OCI-LY7 (cell line): ENCODE measurements around the gene SNX9. TPM values are rescaled to one million over a fixed set of nuclear protein-coding genes. Genes with fewer than 3 reads are reported as not detected.

Source experiments
- BruUV-seq: library from RNA; stranded (reverse); fragments of 400-500 nt; replicated peaks from 2 replicates; lab custom pipeline; 2021; lab: Mats Ljungman, UMichigan
- CTCF ChIA-PET: fragments of 300-600 bp; sonication (Branson Sonifier 250); formaldehyde crosslinking; loops from one replicate; lab custom pipeline; 2022; ENCODE audit warnings: antibody characterized with exemption; ENCODE audit not compliant: unreplicated experiment; lab: Charles Lee
- POLR2A ChIA-PET: fragments of 300-600 bp; sonication (Branson Sonifier 250); formaldehyde crosslinking; loops from one replicate; lab custom pipeline; 2022; ENCODE audit warnings: antibody characterized with exemption; lab: Charles Lee
- DNase-seq: peaks from one replicate; pipeline ENCODE4 v3.0.0-alpha.2; 2015; ENCODE audit warnings: low spot score
- H2AFZ ChIP-seq: fragments of 200-600 bp; sonication (generic), shearing (Covaris generic); 2 replicates; pipeline ENCODE4 v1.6.1; 2014; ENCODE audit warnings: mild to moderate bottlenecking, antibody characterized with exemption, low read length, moderate library complexity
- H3K27ac ChIP-seq: fragments of 200-600 bp; sonication (generic); 2 replicates; pipeline ENCODE4 v1.5.1; 2014; ENCODE audit warnings: mixed run types, low read depth, mild to moderate bottlenecking, moderate library complexity, low read length, inconsistent platforms; ENCODE audit not compliant: poor library complexity, severe bottlenecking
- H3K36me3 ChIP-seq: fragments of 200-600 bp; sonication (generic); 2 replicates; pipeline ENCODE4 v1.6.1; 2014; ENCODE audit warnings: mild to moderate bottlenecking, antibody characterized with exemption, low read length, moderate library complexity, mixed read lengths; ENCODE audit not compliant: insufficient read depth
- H3K4me1 ChIP-seq: fragments of 200-600 bp; sonication (generic); 2 replicates; pipeline ENCODE4 v1.5.1; 2014; ENCODE audit warnings: mild to moderate bottlenecking, low read length; ENCODE audit not compliant: insufficient read depth, poor library complexity, severe bottlenecking
- H3K4me2 ChIP-seq: fragments of 200-600 bp; sonication (generic); 2 replicates; pipeline ENCODE4 v1.6.1; 2014; ENCODE audit warnings: mild to moderate bottlenecking, low read length
- H3K4me3 ChIP-seq: fragments of 200-600 bp; sonication (generic); 2 replicates; pipeline ENCODE4 v1.5.1; 2014; ENCODE audit warnings: mild to moderate bottlenecking, low read depth, low read length; ENCODE audit not compliant: poor library complexity, severe bottlenecking
- H3K79me2 ChIP-seq: fragments of 200-600 bp; sonication (generic); 2 replicates; pipeline ENCODE4 v1.6.1; 2016; ENCODE audit warnings: low read depth, mild to moderate bottlenecking, low read length, moderate library complexity, mixed read lengths; ENCODE audit not compliant: insufficient read depth
- H3K9me2 ChIP-seq: fragments of 200-600 bp; sonication (generic); 2 replicates; pipeline ENCODE4 v1.6.1; 2016; ENCODE audit warnings: mild to moderate bottlenecking, low read length, mixed read lengths; ENCODE audit not compliant: insufficient read depth
- H3K9me3 ChIP-seq: fragments of 200-600 bp; sonication (generic); 2 replicates; pipeline ENCODE4 v1.6.1; 2014; ENCODE audit warnings: mild to moderate bottlenecking, mixed run types, low read length, mixed read lengths
- H4K20me1 ChIP-seq: fragments of 200-600 bp; sonication (generic); 2 replicates; pipeline ENCODE4 v1.6.1; 2014; ENCODE audit warnings: mild to moderate bottlenecking, antibody characterized with exemption, low read length, moderate library complexity, mixed read lengths; ENCODE audit not compliant: insufficient read depth
- EZH2phosphoT487 ChIP-seq: fragments of 200-600 bp; sonication (generic); IDR thresholded peaks from 2 replicates; pipeline ENCODE4 v1.6.1; 2018; ENCODE audit warnings: low read depth, borderline replicate concordance, mild to moderate bottlenecking, mixed run types, antibody characterized with exemption, low read length, moderate library complexity, mixed read lengths
- intact Hi-C: fragments of 100-400 bp; cut with micrococcal nuclease; formaldehyde crosslinking; loops from one replicate; pipeline ENCODE4 v1.10.0; 2022; ENCODE audit not compliant: unreplicated experiment
- total RNA-seq, 2 experiments: library from RNA; depleted of rRNA in 1 of 2; stranded (reverse); fragments of >200 nt in 1 of 2; shearing (Covaris generic) in 1 of 2; gene quantifications; 2 replicates each; pipeline ENCODE4 v1.2.3, GENCODE V29; 2014 to 2022
- TF ChIP-seq, protein P1 (sequence below): fragments of 200-600 bp; sonication (generic); conservative IDR thresholded peaks from 2 replicates; pipeline ENCODE4 v1.5.1; 2014; ENCODE audit warnings: mild to moderate bottlenecking, antibody characterized with exemption, low read length, moderate library complexity, mixed read lengths

The SNX9 gene
- total RNA-seq, 2 experiments from 2014 or later = not detected

DNA sequence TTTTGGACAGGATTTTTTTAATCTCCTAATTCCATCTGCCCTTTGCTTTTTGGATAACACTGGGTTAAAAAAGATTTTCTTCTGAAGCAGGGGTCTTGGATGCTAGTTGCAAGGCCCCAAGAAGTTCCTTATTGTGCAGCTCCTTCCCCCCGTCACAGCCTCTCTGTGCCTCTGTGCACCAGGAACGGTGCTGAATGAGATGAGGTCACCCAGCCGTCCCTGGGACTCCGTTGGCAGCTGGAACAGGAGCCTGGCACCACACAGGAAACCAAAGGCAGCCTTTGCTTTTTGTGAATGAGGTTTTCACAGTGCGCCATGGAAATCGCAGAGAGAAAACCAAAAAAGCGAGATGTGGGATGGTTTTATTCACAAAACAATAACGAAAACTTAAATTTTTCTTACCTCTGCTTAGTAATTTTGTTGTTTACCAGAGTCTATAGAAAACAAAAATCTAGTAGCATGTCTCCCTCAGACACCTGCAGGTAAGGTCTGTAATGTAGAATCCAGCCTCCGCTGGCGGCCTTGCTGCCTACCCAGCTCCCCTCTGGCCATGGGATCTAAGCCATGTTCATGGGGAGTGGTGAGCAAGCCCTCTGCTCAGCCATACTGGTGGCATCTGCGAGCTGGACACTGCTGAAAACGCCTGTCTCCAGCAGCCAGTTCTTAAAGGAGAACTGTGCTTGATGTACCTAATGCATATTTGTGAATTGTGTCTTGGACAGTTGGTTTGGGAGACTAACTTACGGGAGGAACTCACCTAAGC, 118.2 kb downstream of the SNX9 start:
- Histone ChIP-seq H3K4me1 (no peaks in the 10 kb centered on the region), H2AFZ (no peak overlapping the region), H3K4me2 (no peak overlapping the region), H3K9me3 (no peaks in the 10 kb centered on the region), H3K36me3 (no peaks in the 10 kb centered on the region), H3K9me2 (no peaks in the 10 kb centered on the region), H3K4me3 (no peak overlapping the region), H3K79me2 (no peaks in the 10 kb centered on the region), H3K27ac (no peak overlapping the region), H4K20me1 (no peaks in the 10 kb centered on the region)
- no peak for DNase-seq
- intact Hi-C loops = no loop called here
- POLR2A ChIA-PET = no interaction called here
- CTCF ChIA-PET = no interaction called here
- no peak for TF ChIP-seq EZH2phosphoT487
- TF ChIP-seq, protein P1, sequence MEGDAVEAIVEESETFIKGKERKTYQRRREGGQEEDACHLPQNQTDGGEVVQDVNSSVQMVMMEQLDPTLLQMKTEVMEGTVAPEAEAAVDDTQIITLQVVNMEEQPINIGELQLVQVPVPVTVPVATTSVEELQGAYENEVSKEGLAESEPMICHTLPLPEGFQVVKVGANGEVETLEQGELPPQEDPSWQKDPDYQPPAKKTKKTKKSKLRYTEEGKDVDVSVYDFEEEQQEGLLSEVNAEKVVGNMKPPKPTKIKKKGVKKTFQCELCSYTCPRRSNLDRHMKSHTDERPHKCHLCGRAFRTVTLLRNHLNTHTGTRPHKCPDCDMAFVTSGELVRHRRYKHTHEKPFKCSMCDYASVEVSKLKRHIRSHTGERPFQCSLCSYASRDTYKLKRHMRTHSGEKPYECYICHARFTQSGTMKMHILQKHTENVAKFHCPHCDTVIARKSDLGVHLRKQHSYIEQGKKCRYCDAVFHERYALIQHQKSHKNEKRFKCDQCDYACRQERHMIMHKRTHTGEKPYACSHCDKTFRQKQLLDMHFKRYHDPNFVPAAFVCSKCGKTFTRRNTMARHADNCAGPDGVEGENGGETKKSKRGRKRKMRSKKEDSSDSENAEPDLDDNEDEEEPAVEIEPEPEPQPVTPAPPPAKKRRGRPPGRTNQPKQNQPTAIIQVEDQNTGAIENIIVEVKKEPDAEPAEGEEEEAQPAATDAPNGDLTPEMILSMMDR = no peak
- no TSS peak for BruUV-seq

DNA sequence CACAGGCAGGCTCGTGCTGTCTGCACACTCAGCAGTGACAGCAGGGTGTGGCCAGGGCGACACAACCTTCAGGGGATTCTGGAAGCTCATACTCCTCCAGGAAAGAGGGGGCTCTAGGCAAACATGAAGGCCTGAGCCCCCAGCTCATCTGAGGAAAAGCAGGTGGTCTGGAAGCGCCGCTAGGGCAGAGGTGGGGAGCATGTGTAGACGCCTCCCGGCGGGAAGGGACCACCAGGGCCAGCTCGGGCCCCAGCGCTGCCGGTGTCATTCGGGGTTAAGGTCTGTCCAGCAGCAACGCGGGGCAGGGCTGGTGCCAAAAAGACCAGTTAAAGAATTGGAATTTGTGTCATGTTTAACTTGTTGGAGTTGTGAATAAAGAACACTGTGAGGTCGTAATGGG, 119.3 kb downstream of the SNX9 start:
- intact Hi-C loops = no loop called here
- DNase-seq = no peak
- Histone ChIP-seq H3K4me3 (no peak overlapping the region), H3K27ac (no peak overlapping the region), H3K9me3 (no peaks in the 10 kb centered on the region), H2AFZ (no peak overlapping the region), H3K36me3 (no peaks in the 10 kb centered on the region), H3K9me2 (no peaks in the 10 kb centered on the region), H4K20me1 (no peaks in the 10 kb centered on the region), H3K79me2 (no peaks in the 10 kb centered on the region), H3K4me1 (no peaks in the 10 kb centered on the region), H3K4me2 (no peak overlapping the region)
- TF ChIP-seq EZH2phosphoT487 = no peak
- TF ChIP-seq, protein P1 = no peak
- BruUV-seq = no TSS peak
- ChIA-PET CTCF (no interaction called here), POLR2A (interaction anchor here (0.5 kb wide), 1 partner anchor 782 kb away, joined by 3 read pairs; no protein-coding TSS in a partner anchor)
